ENCODE measurements around the gene THRSP. TPM values are rescaled to one million over a fixed set of nuclear protein-coding genes. Genes with fewer than 3 reads are reported as not detected.

Gene THRSP
- total RNA-seq, 1 experiment from 2014 or later, result not detected

- no peak for DNase-seq (ENCODE audit: low read depth)
Measured at GRCh38 chr11:78097666-78098385, 34.2 kb downstream of the THRSP start.

GRCh38 chr11:78099666-78100065 is 36.0 kb downstream of the THRSP start:
- no peak for DNase-seq (ENCODE audit: low read depth)

GRCh38 chr11:78100261-78100660 is 36.6 kb downstream of the THRSP start:
- no peak for DNase-seq (ENCODE audit: low read depth)

GRCh38 chr11:78100676-78101472 is 37.2 kb downstream of the THRSP start:
- no peak for DNase-seq (ENCODE audit: low read depth)

GRCh38 chr11:78109081-78110015 is 45.7 kb downstream of the THRSP start:
- no peak for DNase-seq (ENCODE audit: low read depth)

GRCh38 chr11:78110351-78110750 is 46.7 kb downstream of the THRSP start:
- DNase-seq (ENCODE audit: low read depth), result no peak

GRCh38 chr11:78110830-78111229 is 47.2 kb downstream of the THRSP start:
- no peak for DNase-seq (ENCODE audit: low read depth)

- no peak for DNase-seq (ENCODE audit: low read depth)
Measured at GRCh38 chr11:78111298-78111697, 47.6 kb downstream of the THRSP start.

GRCh38 chr11:78112582-78113275 is 49.1 kb downstream of the THRSP start:
- DNase-seq (ENCODE audit: low read depth), result no peak

Other genes starting within 250 kb of the THRSP start
- 13.2 and 27.5 TPM in 2 replicates for gene RSF1, start 243.1 kb upstream of the THRSP start, total RNA-seq (2014; rRNA removed; shearing (Covaris generic))
- gene AAMDC, start 242.7 kb upstream of the THRSP start, total RNA-seq (2014; rRNA removed; shearing (Covaris generic)), result 15.1 and 19.4 TPM in 2 replicates
- gene INTS4, start 69.2 kb upstream of the THRSP start, total RNA-seq (2014; rRNA removed; shearing (Covaris generic)), result 35.9 and 55.1 TPM in 2 replicates
- 8.4 and 9.9 TPM in 2 replicates for gene KCTD14, start 40.6 kb upstream of the THRSP start, total RNA-seq (2014; rRNA removed; shearing (Covaris generic))
- gene NDUFC2, start 16.0 kb downstream of the THRSP start, total RNA-seq (2014; rRNA removed; shearing (Covaris generic)), result 113 and 180 TPM in 2 replicates
- 57.9 and 87.4 TPM in 2 replicates for gene ALG8, start 75.8 kb downstream of the THRSP start, total RNA-seq (2014; rRNA removed; shearing (Covaris generic))
- 4.1 and 9.4 TPM in 2 replicates for gene KCTD21, start 124.8 kb downstream of the THRSP start, total RNA-seq (2014; rRNA removed; shearing (Covaris generic))
- 1.8 and 2.3 TPM in 2 replicates for gene USP35, start 125.1 kb downstream of the THRSP start, total RNA-seq (2014; rRNA removed; shearing (Covaris generic))

Measured in Daoy (cell line).